Caki2 (cell line): Measurements from ENCODE around the gene CSAD. TPM values are rescaled to one million over a fixed set of nuclear protein-coding genes. Genes with fewer than 3 reads are reported as not detected.
A peak's percentile ranks its signal among the peaks of the same experiment; 100 is the strongest.

ENCODE experiments used
- DNase-seq: peaks from one replicate; pipeline ENCODE4 v3.0.0-alpha.2; 2015; ENCODE audit warnings: low read depth
- in situ Hi-C: cut with HindIII; loops from 2 replicates; pipeline ENCODE4 v1.10.0; 2016; ENCODE audit warnings: low sequenced_read_pairs, low pct_unique_long_range_greater_than_20kb, mixed read lengths
- total RNA-seq: library from RNA; depleted of rRNA; stranded (reverse); fragments of >200 nt; shearing (Covaris generic); gene quantifications from 2 replicates; pipeline ENCODE4 v1.2.3, GENCODE V29; 2014; ENCODE audit warnings: low replicate concordance

The CSAD gene
- total RNA-seq, 1 experiment from 2014 or later = 2.5 TPM

DNA sequence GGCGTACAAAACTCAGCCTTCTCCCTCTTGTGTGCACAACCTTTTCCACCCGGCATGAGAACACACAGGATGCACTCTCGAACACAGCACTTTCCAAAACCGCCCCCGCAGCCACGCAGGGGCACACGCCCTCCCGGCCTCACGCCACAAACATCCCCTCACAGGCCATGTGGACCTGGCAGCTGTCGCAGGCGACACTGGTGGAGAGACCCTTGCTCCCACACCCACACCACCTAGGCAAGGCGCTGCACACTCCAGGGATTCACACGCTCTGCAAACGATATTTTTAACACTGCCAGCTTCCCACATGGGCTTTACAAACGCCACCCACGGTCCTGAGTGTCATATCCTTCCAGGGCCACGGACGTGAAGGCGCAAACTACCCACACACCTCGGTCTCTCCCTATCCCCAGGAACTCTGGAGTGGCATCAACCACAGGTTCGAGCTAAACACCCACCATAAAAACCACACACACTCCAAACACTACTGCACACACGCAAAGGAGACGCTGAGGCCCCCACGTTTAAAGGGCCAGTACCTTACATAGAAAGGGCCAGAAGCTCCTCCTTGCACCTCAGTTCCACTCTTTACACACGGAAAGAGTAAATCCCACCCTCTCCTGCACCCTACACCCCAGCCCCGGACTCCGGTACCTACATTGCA is 38.7 kb upstream of the CSAD start:
- in situ Hi-C loops = loop anchor here (10.0 kb wide), 1 partner anchor 75 kb away; the partner anchor contains the start of genes MYG1 and PFDN5
- DNase-seq = no peak

DNA sequence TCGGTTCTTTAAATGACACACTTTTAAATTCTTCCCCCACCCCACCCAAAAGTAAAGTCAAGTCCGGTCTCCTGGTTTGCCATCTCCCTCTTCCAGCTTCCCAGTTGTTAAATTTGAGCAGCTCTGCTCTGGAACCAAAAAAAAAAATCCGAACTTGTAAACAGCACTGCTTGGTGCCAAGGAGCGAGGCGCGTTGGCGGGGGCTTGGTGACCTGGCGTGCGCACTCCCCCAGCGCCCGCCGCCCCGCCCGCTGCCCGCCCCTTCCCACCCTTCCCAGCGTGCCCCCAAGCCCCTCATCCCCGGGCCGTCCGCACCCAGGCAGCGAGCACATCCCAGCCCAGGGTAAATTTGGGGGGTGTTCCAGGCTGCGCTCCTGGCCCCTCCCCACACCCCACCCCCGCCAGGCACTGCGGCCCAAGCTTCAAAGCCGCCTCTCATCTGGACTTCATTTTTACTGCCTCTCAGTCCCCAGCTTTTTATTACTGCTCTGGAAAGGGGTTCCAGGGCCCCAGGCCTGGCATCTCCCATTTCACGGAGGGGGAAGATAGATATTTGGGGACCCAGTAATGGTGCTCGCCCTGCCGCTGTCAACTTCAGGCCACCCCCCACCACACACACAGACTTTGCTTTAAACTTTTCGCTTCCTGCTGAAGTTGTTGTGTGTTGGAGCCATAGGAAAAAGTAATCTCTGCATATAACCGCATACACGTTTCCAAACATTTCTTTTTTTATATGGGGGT is 38.0 kb upstream of the CSAD start:
- in situ Hi-C loops = loop anchor here (10.0 kb wide), 1 partner anchor 76 kb away; the partner anchor contains the start of genes MYG1 and PFDN5
- DNase-seq = no peak

DNA sequence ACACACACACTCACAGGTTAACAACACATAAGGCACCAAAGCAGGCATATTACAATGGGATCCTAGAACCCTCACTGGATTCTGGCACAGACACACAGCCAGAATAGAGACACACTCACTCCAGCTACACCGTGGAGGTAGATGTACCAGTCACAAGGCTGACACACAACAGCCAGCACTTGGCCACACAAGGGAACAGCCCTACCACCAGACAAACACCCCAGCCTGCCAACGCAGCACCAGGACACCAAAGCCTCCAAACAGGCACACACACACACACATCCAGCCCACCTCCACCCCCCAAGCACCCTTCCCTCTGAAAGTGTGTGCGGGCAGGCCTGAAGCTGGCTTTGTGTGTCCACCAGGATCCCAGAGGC is 37.2 kb upstream of the CSAD start:
- in situ Hi-C loops = loop anchor here (10.0 kb wide), 1 partner anchor 77 kb away; the partner anchor contains the start of genes MYG1 and PFDN5
- DNase-seq = no peak

- DNase-seq = no peak
- in situ Hi-C loops = loop anchor here (10.0 kb wide), 1 partner anchor 78 kb away; the partner anchor contains the start of genes MYG1 and PFDN5
Measured at GRCh38 chr12:53217051-53217930, 36.6 kb upstream of the CSAD start.

DNA sequence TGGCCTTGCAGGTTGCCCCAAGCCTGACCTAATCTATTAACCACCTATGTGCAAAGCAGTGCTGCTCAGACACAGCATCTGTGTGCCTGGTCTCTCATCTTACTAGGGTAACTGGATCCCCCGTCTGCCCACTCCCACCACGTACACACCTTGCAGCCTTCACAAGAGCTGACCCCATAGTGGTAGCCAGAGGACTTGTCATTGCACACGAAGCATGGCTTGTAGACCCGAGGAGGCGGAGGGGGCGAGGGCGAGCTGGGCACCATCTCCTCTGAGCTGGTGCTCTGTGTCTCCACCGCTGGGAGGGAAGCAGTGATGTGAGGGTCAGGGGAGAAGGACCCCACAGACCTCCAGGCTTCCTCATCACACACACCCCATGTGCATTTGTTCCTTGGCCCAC is 34.8 kb upstream of the CSAD start:
- in situ Hi-C loops = loop anchor here (10.0 kb wide), 1 partner anchor 79 kb away; the partner anchor contains the start of genes MYG1 and PFDN5
- DNase-seq = no peak

- DNase-seq = no peak
- in situ Hi-C loops = loop anchor here (10.0 kb wide), 1 partner anchor 80 kb away; the partner anchor contains the start of genes MYG1 and PFDN5
Measured at GRCh38 chr12:53214687-53215455, 34.1 kb upstream of the CSAD start.

GRCh38 chr12:53214221-53214620 is 33.5 kb upstream of the CSAD start:
- DNase-seq = no peak
- in situ Hi-C loops = loop anchor here (10.0 kb wide), 1 partner anchor 81 kb away; the partner anchor contains the start of genes MYG1 and PFDN5

DNA sequence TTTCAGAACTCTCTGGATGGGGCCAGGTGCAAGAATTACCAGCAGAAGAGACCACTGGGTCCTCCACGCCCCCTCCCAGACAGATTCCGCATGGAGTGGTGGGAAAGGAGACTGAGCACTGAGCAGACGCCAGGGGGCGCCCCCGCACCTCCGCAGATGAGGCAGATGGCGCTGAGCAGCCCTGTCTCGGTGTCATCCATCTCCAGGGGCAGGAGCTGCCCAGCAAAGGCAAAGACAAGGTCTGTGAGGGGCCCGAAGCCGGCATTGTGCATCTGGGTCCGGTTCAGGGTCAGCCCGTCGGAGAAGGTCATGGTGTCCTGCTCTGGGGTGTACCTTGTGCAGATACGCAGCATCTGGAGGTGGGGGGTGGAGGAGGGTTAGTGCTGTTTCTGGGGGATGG is 32.6 kb upstream of the CSAD start:
- DNase-seq = peak; percentile 68
- in situ Hi-C loops = loop anchor here (10.0 kb wide), 1 partner anchor 81 kb away; the partner anchor contains the start of genes MYG1 and PFDN5

DNA sequence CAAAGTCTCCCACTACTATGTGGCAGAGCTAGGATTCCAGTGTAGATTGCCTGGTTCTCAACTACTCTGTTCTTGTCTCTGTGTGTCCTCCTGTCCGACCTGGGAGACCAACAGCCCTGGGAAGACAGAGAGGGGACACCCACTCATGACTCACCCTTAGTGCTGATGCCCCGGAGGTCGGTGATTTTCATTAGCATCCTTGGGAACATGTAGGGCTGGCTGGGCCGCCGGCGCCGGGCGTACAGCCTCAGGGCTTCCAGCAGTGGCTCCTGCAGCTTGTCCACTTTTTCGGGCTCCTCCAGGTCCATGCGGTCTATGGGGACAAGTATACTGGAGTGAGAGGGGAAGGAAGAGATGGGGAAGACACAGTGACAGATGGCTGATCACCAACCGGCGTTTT is 32.2 kb upstream of the CSAD start:
- in situ Hi-C loops = loop anchor here (10.0 kb wide), 1 partner anchor 82 kb away; the partner anchor contains the start of genes MYG1 and PFDN5
- no peak for DNase-seq

- no peak for DNase-seq
- in situ Hi-C loops = loop anchor here (10.0 kb wide), 1 partner anchor 83 kb away; the partner anchor contains the start of genes MYG1 and PFDN5
Measured at GRCh38 chr12:53211476-53212381, 31.0 kb upstream of the CSAD start.

- in situ Hi-C loops = loop anchor here (10.0 kb wide), 1 partner anchor 84 kb away; the partner anchor contains the start of genes MYG1 and PFDN5
- no peak for DNase-seq
Measured at GRCh38 chr12:53210843-53211242, 30.1 kb upstream of the CSAD start.

DNA sequence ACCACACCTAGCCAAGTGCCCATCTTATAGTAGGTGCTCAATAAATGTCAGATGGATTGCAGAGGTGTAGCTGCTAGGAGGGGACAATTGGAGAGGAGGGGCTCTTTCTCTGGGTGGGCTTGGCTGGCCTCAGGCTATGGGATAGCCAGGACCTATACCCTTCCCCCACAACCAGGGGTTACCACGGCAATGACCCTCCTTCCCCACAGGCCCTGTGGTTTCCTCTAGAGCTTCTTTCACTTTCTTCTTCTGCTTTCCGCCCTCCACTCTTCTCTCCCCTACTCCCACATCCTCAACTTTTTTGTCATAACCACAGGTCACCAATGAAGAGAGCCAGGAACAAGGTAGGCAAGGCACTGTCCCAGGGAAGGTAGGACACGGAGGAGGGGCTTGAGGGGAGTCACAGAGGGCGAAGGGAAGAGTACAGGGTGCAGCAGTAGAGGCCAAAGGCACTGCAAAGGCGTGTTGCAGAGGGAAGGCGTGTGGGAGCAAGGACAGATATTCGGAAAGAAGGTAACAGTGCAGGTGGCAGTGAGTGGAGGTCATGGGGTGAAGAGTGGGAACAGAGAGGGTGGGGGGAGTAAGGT is 28.2 kb upstream of the CSAD start:
- in situ Hi-C loops = no loop called here
- DNase-seq = no peak

GRCh38 chr12:53208435-53208834 is 27.7 kb upstream of the CSAD start:
- in situ Hi-C loops = no loop called here
- DNase-seq = no peak

DNA sequence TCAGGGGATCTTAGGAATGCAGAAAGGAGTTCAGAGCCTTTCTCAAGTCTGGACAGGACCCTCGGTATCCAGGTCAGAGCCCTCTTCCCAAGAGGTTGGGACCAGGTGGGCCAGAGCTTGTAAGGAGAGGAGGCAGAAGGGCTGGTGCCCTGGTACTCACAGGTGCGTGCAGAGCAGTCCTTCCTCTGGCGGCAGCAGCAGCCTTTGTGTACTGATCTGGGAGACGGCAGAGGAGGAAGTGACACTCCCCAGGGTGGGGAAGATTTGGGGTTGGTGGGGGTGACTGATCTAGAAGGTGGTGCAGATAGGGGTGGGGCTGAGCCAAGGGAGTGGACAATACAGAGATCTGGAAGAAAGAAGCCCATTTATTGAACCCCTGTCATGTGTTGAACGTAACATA is 26.3 kb upstream of the CSAD start, which contains the start of gene ITGB7:
TSS of gene ITGB7 (minus strand) at position 210 of the 400 bp plus-strand sequence. CDS start 6,808 bp downstream, outside the sequence.
- in situ Hi-C loops = no loop called here
- DNase-seq = no peak

GRCh38 chr12:53205747-53206419 is 25.2 kb upstream of the CSAD start:
- in situ Hi-C loops = no loop called here
- no peak for DNase-seq
